ENCODE data around the gene ZNF398. TPM values are rescaled to one million over a fixed set of nuclear protein-coding genes. Genes with fewer than 3 reads are reported as not detected.

Gene ZNF398
- total RNA-seq, 1 experiment from 2014 or later = 13.8 TPM

Other genes starting within 250 kb of the ZNF398 start
- 191 and 215 TPM in 2 replicates for gene PDIA4, start 118.9 kb upstream of the ZNF398 start, total RNA-seq (2022)
- gene ZNF786, start 56.7 kb upstream of the ZNF398 start, total RNA-seq (2022) = 5.6 and 6.7 TPM in 2 replicates
- 2.6 and 3.3 TPM in 2 replicates for gene ZNF425, start 21.1 kb upstream of the ZNF398 start, total RNA-seq (2022)
- gene ZNF282, start 48.1 kb downstream of the ZNF398 start, total RNA-seq (2022) = 43.9 and 46.4 TPM in 2 replicates
- 10.5 and 14.7 TPM in 2 replicates for gene ZNF212, start 92.2 kb downstream of the ZNF398 start, total RNA-seq (2022)
- 39.5 and 49.0 TPM in 2 replicates for gene ZNF783, start 114.7 kb downstream of the ZNF398 start, total RNA-seq (2022)

Data from MCF 10A (cell line).